ENCODE measurements around the gene CRIP1.

DNA sequence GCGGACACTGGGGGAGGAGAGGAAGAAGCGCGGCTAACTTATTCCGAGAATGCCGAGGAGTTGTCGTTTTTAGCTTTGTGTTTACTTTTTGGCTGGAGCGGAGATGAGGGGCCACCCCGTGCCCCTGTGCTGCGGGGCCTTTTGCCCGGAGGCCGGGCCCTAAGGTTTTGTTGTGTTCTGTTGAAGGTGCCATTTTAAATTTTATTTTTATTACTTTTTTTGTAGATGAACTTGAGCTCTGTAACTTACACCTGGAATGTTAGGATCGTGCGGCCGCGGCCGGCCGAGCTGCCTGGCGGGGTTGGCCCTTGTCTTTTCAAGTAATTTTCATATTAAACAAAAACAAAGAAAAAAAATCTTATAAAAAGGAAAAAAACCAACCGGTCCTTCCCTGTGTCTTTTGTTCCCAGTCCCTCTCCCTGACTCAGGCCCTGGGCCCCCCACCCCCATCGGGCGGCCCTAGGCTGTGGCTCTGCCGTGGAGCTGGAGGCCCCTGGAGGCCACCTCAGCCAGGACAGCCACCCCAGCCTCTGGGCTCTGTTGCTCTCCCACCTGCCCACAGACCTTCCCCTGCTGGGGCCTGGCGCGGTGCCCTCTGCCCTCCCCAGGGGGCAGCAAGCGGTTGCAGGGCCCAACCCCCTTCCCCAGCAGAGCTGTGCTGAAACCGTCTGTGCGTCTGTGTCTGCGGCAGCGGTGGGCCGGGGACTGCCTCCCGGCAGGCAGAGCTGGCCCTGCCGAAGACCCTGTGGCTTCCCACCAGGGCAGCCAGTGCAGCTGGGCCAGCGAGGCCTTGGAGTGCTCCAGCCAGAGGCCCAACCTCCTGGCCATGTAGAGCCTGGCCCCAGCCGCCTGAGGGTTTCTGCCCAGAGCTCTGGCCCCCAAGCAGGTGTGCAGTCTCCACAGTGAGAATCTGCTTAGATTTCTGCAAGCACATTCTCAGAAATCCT lies 16.1 kb upstream of the CRIP1 start:
- TF ChIP-seq POLR2A (IDR thresholded peaks at IDR 0.05) (no peak), POLR2AphosphoS5 (IDR thresholded peaks at IDR 0.05; ENCODE audit: insufficient read depth in 1 of 2, low read depth in 1 of 2) (no peak), CTCF (IDR thresholded peaks at IDR 0.05) (no peak)

All from vagina (tissue), 2 donors.